ENCODE measurements around the gene SLC46A2. TPM values are rescaled to one million over a fixed set of nuclear protein-coding genes. Genes with fewer than 3 reads are reported as not detected.
A peak's percentile ranks its signal among the peaks of the same experiment; 100 is the strongest.

The SLC46A2 gene
- total RNA-seq, 2 donors from 2014 or later, result 0.78 TPM; not detected in 1

DNA sequence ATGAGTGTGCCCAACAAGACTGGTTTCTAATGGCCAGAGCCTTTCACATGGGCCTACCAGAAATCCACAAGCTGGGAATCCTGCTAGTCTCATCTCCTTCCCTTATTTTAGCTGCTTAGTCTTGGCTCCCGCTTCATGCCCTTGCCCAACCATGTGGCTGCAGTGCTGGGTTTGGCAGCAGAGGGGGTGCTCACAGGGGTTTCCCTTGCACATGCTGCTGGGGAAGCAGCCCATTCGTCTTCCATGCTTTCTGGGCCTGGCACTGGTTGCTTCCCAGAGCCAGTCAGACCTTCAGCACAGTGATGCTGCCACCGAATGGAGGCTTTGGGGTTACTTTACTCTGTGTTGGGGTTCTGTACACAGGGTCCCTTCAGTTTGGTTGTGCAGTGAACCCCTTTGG lies 26.3 kb downstream of the SLC46A2 start:
- no peak overlapping the region for H3K27ac ChIP-seq
- H3K4me3 ChIP-seq, result no peak overlapping the region
- H3K36me3 ChIP-seq (replicated peaks in 1 of 2; ENCODE audit: insufficient read depth in 1 of 2, low read depth in 2 of 2), result peaks cover 0 to 4% of the 10 kb centered on the region in 2 donors
- H3K27me3 ChIP-seq, result no peaks in the 10 kb centered on the region
- TF ChIP-seq, protein P1, sequence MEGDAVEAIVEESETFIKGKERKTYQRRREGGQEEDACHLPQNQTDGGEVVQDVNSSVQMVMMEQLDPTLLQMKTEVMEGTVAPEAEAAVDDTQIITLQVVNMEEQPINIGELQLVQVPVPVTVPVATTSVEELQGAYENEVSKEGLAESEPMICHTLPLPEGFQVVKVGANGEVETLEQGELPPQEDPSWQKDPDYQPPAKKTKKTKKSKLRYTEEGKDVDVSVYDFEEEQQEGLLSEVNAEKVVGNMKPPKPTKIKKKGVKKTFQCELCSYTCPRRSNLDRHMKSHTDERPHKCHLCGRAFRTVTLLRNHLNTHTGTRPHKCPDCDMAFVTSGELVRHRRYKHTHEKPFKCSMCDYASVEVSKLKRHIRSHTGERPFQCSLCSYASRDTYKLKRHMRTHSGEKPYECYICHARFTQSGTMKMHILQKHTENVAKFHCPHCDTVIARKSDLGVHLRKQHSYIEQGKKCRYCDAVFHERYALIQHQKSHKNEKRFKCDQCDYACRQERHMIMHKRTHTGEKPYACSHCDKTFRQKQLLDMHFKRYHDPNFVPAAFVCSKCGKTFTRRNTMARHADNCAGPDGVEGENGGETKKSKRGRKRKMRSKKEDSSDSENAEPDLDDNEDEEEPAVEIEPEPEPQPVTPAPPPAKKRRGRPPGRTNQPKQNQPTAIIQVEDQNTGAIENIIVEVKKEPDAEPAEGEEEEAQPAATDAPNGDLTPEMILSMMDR (IDR thresholded peaks at IDR 0.05), result no peak
- no peak for TF ChIP-seq POLR2A (IDR thresholded peaks at IDR 0.05)
- DNase-seq, result no peak
- no peak for ATAC-seq
- H3K4me1 ChIP-seq, result no peaks in the 10 kb centered on the region
- no peaks in the 10 kb centered on the region for H3K9me3 ChIP-seq
- intact Hi-C loops (cut with DNase I), result no loop called here
- WGBS, 2 donors, result 52 to 59% methylated on average over 3 of the region's 3 CpGs

DNA sequence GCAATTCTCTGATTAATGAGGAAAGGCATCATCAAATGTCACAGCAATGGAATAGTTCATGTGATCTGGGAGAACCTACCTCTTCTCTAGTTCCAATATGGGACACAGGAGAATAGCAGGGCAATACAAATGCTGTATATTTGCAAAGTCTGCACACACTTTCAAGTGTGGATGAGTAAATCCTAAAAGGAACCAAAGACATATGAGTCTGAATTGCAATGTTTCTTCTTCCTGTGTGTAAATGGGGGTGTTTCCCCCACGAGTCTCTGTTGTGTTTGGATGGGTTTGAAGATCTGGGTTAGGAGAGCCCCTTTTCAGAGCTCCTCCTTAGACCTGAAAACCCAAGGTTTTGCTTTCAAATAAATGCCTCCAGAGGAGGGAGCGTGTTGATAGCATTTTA lies 26.9 kb downstream of the SLC46A2 start:
- no peak overlapping the region for H3K4me3 ChIP-seq
- ATAC-seq (no peak), DNase-seq (no peak)
- no peaks in the 10 kb centered on the region for H3K4me1 ChIP-seq
- 78 to 87% methylated on average over 2 of the region's 2 CpGs for WGBS, 2 donors
- no peaks in the 10 kb centered on the region for H3K9me3 ChIP-seq
- H3K36me3 ChIP-seq (replicated peaks in 1 of 2; ENCODE audit: insufficient read depth in 1 of 2, low read depth in 2 of 2), result peaks cover 0 to 2% of the 10 kb centered on the region in 2 donors
- H3K27ac ChIP-seq, result peak overlapping the region in 1 of 4 donors; percentile 35
- intact Hi-C loops (cut with DNase I), result no loop called here
- TF ChIP-seq, protein P1 (IDR thresholded peaks at IDR 0.05), result no peak
- no peak for TF ChIP-seq POLR2A (IDR thresholded peaks at IDR 0.05)
- no peaks in the 10 kb centered on the region for H3K27me3 ChIP-seq

DNA sequence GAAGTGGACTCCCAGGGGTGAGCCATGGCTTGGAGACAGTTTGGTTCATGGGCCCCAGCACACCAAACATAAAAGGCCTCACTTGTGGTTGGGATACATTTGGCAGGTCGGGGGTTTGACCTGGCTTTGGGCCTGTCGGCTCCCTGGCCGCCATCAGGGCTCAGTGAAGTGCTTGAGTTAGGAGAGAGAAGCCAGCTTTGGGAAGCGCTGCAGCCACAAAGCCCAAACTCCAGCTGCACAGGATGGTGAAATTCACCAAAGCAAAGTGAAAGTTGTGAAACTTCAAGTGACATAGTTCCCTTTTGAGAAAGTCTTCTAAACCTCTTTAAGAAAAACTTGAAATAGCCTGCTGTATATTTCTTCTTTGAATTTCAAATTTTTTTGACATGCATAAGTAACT lies 27.5 kb downstream of the SLC46A2 start:
- 22 to 40% methylated on average over 4 of the region's 4 CpGs for WGBS, 2 donors
- TF ChIP-seq, protein P1 (IDR thresholded peaks at IDR 0.05), result no peak
- no peak for TF ChIP-seq POLR2A (IDR thresholded peaks at IDR 0.05)
- no peaks in the 10 kb centered on the region for H3K4me1 ChIP-seq
- intact Hi-C loops (cut with DNase I), result no loop called here
- ATAC-seq (peak; percentile 45), DNase-seq (peak in 1 of 4 donors; percentile 50)
- peaks cover 0 to 2% of the 10 kb centered on the region in 2 donors for H3K36me3 ChIP-seq (replicated peaks in 1 of 2; ENCODE audit: insufficient read depth in 1 of 2, low read depth in 2 of 2)
- no peaks in the 10 kb centered on the region for H3K9me3 ChIP-seq
- H3K27me3 ChIP-seq, result no peaks in the 10 kb centered on the region
- H3K27ac ChIP-seq, result peak overlapping the region in 2 of 4 donors; percentile 22 to 70
- no peak overlapping the region for H3K4me3 ChIP-seq

DNA sequence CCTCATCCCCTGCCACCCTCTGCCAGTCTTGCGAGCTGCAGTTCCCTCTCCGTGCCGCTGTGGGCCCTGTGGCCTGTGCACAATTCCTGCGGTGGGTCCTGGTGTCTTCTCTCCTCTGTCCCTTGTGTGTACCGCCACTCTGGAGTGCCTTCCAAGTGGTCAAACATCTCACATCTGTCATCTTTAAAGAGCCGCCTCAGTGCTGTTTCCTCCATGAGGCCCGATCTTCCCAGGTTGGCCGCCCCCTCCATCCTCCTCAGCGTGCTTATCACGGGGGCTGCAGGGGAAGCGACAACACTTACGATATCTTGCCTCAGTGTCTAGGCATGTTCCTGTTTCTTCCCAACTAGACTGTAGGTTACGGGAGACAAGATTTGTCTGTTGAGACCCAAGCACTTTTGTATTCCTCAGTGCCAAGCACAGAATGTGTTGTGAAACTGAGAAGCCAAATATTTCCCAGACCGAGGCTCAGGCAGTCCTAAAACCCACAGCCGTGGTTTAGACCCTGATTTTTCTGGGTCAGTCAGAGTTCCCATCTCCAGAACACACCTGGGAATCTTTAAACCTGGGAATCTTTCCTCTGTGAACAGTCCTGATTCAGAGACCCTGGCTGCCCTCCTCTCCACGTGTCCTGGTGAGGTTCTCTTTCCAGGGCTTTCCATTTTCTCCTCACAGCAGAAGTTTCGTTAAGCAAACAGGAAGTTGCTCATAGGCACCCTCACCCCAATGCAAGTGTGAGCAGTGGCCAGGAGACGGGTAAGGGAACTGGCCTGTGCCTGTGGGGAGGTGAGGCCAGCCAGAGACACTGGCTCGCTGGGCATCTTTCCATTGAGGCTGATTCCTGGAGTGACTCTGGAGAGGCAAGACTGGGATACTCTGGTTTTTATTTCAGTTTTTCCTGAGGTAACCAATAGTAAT lies 28.8 kb downstream of the SLC46A2 start:
- peak; percentile 15 for ATAC-seq
- WGBS, 2 donors, result 81 to 90% methylated on average over 15 to 19 of the region's 19 CpGs
- peak overlapping the region in 1 of 4 donors; percentile 70 for H3K27ac ChIP-seq
- no peaks in the 10 kb centered on the region for H3K9me3 ChIP-seq
- no peaks in the 10 kb centered on the region for H3K27me3 ChIP-seq
- TF ChIP-seq POLR2A (IDR thresholded peaks at IDR 0.05), result no peak
- TF ChIP-seq, protein P1 (IDR thresholded peaks at IDR 0.05), result no peak
- no peak overlapping the region for H3K4me3 ChIP-seq
- intact Hi-C loops (cut with DNase I), result no loop called here
- H3K4me1 ChIP-seq, result no peaks in the 10 kb centered on the region
- peaks cover 0 to 2% of the 10 kb centered on the region in 2 donors for H3K36me3 ChIP-seq (replicated peaks in 1 of 2; ENCODE audit: insufficient read depth in 1 of 2, low read depth in 2 of 2)
- DNase-seq, result peak in 1 of 4 donors; percentile 49
